Psoas muscle (tissue), 8 donors: ENCODE results near the gene FBXO31. TPM values are rescaled to one million over a fixed set of nuclear protein-coding genes. Genes with fewer than 3 reads are reported as not detected.

Source experiments
- ATAC-seq, 4 donors: fragments of 200-7000 bp; cut with Tn5 transposase; one replicate each; pipeline ENCODE4 v1.9.1; 2020; ENCODE audit warnings: moderate library complexity in 3 of 4, mild to moderate bottlenecking in 2 of 4
- DNase-seq, 2 donors: peaks; one replicate each; pipeline ENCODE4 v3.0.0-alpha.2; 2020
- H3K27ac ChIP-seq: fragments of 200-600 bp; one replicate; pipeline ENCODE4 v1.8.0; 2022
- H3K27me3 ChIP-seq, 3 donors: fragments of 200-600 bp in 1 of 3; one replicate each; pipeline versions ENCODE4 v1.6.1 to v1.8.0; 2013 to 2022; ENCODE audit warnings: low read length in 2 of 3, mild to moderate bottlenecking in 2 of 3, moderate library complexity in 1 of 3; ENCODE audit not compliant: insufficient read depth in 3 of 3
- H3K36me3 ChIP-seq, 2 donors: fragments of 200-600 bp in 1 of 2; one replicate each; pipeline versions ENCODE4 v1.6.1 to v1.8.0; 2013 to 2022; ENCODE audit warnings: low read depth in 1 of 2, mild to moderate bottlenecking in 1 of 2, moderate library complexity in 1 of 2; ENCODE audit not compliant: insufficient read depth in 1 of 2
- H3K4me1 ChIP-seq: fragments of 200-600 bp; one replicate; pipeline ENCODE4 v1.8.0; 2022
- H3K4me3 ChIP-seq: fragments of 200-600 bp; one replicate; pipeline ENCODE4 v1.8.0; 2022; ENCODE audit warnings: mild to moderate bottlenecking
- H3K9me3 ChIP-seq: fragments of 200-600 bp; one replicate; pipeline ENCODE4 v1.8.0; 2022
- whole genome bisulfite sequencing, 3 donors: extraction: QIAGEN DNeasy Blood & Tissue Kit; methylation state at CpG; one replicate each; pipeline versions ENCODE4 v1.1.6 to v1.1.7; 2013; 5-methylcytosine and 5-hydroxymethylcytosine counted together
- intact Hi-C, 2 donors: fragments of 100-400 bp; cut with DNase I; formaldehyde crosslinking; loops; one replicate each; pipeline versions ENCODE4 v1.11.0 to v1.14.2; 2022
- polyA plus RNA-seq, 3 donors: library from polyadenylated mRNA; stranded (reverse); fragments of 200-250 nt; gene quantifications; one replicate each; pipeline ENCODE4 v1.2.3, GENCODE V29; 2013
- total RNA-seq, 4 donors: library from RNA; stranded (reverse); fragmentation: NEBNext Ultra II Directional in 2 of 4; extraction: Animal tissue kit (Norgen Biotek cat#: 25700) in 2 of 4; gene quantifications; one replicate each; pipeline versions ENCODE4 v1.2.1 to v1.2.4, GENCODE V29; 2021 to 2023
- TF ChIP-seq, protein P1 (sequence below): fragments of 200-600 bp; IDR thresholded peaks from one replicate; pipeline ENCODE4 v1.8.0; 2022; ENCODE audit warnings: antibody characterized with exemption
- donor health status: healthy with polysubstance abuse.
- donor health status: DM: no; HTN: no; CAD: no; lungs with moderate emphysema.
- donor health status: Bipolar disorder and iron deficiency.
- donor health status: healthy.
- donor health status: DM: yes; HTN: yes; CAD: no.
- donor health status: DM: no; HTN: no; CAD: no.
- donor health status: DM: no; HTN: no; CAD: no.
- donor health status: DM: yes; HTN: yes; CAD: no.

FBXO31 gene
- total and polyA plus RNA-seq, 7 donors, result 26.3 to 103 (median 95.3) TPM

DNA sequence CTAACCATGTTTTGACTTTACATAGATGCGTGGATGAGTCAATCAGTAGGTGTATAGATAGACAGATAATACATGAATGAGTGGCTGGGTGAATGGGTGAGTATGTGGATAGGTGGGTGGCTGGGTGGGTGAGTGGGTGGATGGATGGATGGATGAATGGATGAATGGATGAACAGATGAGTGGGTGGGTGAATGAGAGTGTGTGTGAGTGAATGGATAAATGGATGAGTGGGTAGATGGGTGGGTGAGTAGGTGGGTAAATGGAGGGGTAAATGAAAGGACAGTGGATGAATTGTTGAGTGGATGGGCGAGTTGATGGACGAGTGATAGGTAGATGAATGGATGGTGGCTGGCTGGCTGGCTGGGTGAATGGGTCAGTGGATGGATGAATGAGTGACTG is 89.6 kb downstream of the FBXO31 start:
- H3K27me3 ChIP-seq, result no peaks in the 10 kb centered on the region
- no peaks in the 10 kb centered on the region for H3K4me1 ChIP-seq
- H3K9me3 ChIP-seq, result no peaks in the 10 kb centered on the region
- TF ChIP-seq, protein P1, sequence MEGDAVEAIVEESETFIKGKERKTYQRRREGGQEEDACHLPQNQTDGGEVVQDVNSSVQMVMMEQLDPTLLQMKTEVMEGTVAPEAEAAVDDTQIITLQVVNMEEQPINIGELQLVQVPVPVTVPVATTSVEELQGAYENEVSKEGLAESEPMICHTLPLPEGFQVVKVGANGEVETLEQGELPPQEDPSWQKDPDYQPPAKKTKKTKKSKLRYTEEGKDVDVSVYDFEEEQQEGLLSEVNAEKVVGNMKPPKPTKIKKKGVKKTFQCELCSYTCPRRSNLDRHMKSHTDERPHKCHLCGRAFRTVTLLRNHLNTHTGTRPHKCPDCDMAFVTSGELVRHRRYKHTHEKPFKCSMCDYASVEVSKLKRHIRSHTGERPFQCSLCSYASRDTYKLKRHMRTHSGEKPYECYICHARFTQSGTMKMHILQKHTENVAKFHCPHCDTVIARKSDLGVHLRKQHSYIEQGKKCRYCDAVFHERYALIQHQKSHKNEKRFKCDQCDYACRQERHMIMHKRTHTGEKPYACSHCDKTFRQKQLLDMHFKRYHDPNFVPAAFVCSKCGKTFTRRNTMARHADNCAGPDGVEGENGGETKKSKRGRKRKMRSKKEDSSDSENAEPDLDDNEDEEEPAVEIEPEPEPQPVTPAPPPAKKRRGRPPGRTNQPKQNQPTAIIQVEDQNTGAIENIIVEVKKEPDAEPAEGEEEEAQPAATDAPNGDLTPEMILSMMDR, result no peak
- H3K4me3 ChIP-seq, result no peak overlapping the region
- DNase-seq, result no peak
- intact Hi-C loops, result no loop called here
- 93 to 98% (median 95%) methylated on average over 3 of the region's 3 CpGs for WGBS, 3 donors
- H3K27ac ChIP-seq, result no peak overlapping the region
- no peaks in the 10 kb centered on the region for H3K36me3 ChIP-seq
- ATAC-seq, result no peak

DNA sequence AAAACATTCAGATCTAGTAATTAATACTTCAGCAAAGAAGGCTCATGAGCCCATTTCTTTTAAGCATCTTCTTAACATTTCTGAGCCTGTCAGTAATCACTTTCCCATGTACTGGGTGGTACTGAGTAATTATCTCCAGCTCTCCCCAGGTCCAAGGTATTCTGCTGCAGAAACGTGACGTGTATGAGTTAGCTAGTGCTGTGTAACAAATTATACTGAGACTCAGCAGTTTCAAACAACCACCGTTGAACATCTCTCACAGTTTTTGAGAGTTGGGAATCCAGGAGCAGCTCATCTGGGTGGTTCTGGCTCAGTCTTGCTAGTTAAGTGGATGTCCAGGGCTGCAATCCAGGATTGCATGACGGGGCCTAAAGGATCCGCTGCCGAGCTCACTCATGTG is 91.6 kb downstream of the FBXO31 start:
- H3K36me3 ChIP-seq, result no peaks in the 10 kb centered on the region
- intact Hi-C loops, result no loop called here
- H3K4me1 ChIP-seq, result no peaks in the 10 kb centered on the region
- H3K27me3 ChIP-seq, result no peaks in the 10 kb centered on the region
- no peaks in the 10 kb centered on the region for H3K9me3 ChIP-seq
- TF ChIP-seq, protein P1, result no peak
- H3K27ac ChIP-seq, result no peak overlapping the region
- DNase-seq (no peak), ATAC-seq (no peak)
- no peak overlapping the region for H3K4me3 ChIP-seq
- WGBS, 3 donors, result 92 to 97% (median 96%) methylated on average over 6 of the region's 6 CpGs

DNA sequence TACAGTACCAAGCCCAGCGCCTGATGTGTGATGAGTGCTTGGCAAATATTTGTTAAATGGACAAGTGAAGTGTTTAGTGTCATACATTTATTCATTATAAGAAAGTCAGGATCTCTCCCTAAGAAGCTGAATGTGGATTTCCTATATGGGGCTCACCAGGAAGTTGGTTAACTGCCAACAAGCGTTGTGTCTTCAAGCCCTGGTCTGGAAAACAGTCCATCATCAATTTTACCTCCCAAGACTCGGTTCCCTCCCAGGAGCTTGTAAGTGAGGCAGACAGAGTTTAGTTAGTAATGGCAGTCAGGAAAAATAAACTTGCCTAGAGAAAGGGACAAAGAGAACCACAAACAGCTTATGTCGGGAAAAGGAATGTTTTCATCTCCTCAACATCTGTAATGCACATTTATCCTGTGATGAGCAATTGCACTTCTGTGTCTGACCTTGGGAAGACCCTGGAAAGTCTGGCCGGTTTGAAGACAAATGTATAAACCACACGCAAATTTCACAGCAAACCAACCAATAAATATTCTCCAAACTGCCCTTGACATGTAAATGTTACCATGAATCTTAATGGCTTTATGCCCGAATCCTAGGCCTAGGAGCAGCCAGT is 94.7 kb downstream of the FBXO31 start:
- Histone ChIP-seq H3K27me3 (no peaks in the 10 kb centered on the region), H3K4me3 (no peak overlapping the region), H3K36me3 (no peaks in the 10 kb centered on the region), H3K9me3 (no peaks in the 10 kb centered on the region), H3K4me1 (no peaks in the 10 kb centered on the region), H3K27ac (no peak overlapping the region)
- WGBS, 3 donors, result 59 to 63% (median 62%) methylated on average over 7 of the region's 7 CpGs
- ATAC-seq (no peak), DNase-seq (no peak)
- TF ChIP-seq, protein P1, result no peak
- intact Hi-C loops, result no loop called here

DNA sequence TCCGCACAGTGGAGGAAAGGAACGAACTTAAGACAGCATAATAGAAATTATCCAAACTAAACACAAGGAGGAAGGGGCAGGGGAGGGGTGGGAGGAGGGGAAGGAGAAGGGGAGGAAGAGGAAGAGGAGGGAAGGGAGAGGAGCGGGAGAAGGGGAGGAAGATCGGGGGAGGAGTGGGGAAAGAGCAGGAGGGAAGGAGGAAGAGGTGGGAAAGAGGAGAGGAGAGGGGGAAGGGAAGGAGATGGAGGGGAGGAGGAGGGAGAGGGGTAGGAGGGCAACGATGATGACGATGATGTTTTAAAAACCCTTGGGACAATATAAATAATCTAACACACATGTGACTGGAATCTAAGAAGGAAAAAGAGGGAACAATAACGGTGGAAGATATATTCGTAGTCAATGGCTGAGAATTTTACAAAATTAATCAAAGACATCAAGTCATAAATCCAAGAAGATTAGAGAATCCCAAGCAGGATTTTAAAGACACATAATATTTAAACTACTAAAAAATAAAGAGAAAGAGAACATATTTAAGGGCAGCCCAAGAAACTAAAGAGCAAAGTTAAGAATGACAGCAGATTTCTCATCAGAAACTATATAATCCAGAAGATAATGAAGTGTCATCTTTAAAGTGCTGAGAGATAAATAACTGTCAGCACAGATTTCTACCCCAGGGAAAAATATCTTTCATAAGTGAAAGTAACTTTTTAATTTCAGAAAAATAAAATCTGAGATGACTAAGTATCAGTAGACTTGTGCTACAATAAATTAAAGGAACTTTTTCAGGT is 96.5 kb downstream of the FBXO31 start:
- DNase-seq, result no peak
- WGBS, 3 donors, result 75 to 88% (median 76%) methylated on average over 8 of the region's 8 CpGs
- intact Hi-C loops, result no loop called here
- no peaks in the 10 kb centered on the region for H3K9me3 ChIP-seq
- TF ChIP-seq, protein P1, result no peak
- no peak overlapping the region for H3K4me3 ChIP-seq
- H3K27me3 ChIP-seq, result no peaks in the 10 kb centered on the region
- no peaks in the 10 kb centered on the region for H3K4me1 ChIP-seq
- ATAC-seq, result no peak
- no peaks in the 10 kb centered on the region for H3K36me3 ChIP-seq
- H3K27ac ChIP-seq, result no peak overlapping the region
